A673 (cell line): ENCODE data around the gene NAIF1.

ENCODE experiments used
- CTCF ChIP-seq: fragments of 300-800, 200-600 bp; sonication (generic); conservative IDR thresholded peaks from 2 replicates; pipeline ENCODE4 v1.5.1; 2017; ENCODE audit warnings: low read depth, mild to moderate bottlenecking, antibody characterized with exemption, low read length, moderate library complexity, mixed read lengths
- EZH2 ChIP-seq: fragments of 200-600 bp; sonication (generic); IDR thresholded peaks from 2 replicates; pipeline ENCODE4 v1.6.1; 2017; ENCODE audit warnings: borderline replicate concordance, low read depth, mild to moderate bottlenecking, mixed read lengths, antibody characterized with exemption, low read length; ENCODE audit not compliant: poor library complexity, severe bottlenecking

GRCh38 chr9:128021098-128021497, 46.0 kb downstream of the NAIF1 start:
- TF ChIP-seq CTCF: no peak
- no peak for TF ChIP-seq EZH2
